Upper lobe of left lung (tissue), 6 donors: Measurements from ENCODE around the gene PDGFA. TPM values are rescaled to one million over a fixed set of nuclear protein-coding genes. Genes with fewer than 3 reads are reported as not detected.

ENCODE experiments used
- ATAC-seq, 2 donors: fragments of 200-7000 bp; cut with Tn5 transposase; one replicate each; pipeline ENCODE4 v1.9.1; 2022; ENCODE audit warnings: mild to moderate bottlenecking in 2 of 2, moderate library complexity in 2 of 2; ENCODE audit not compliant: low FRiP score in 2 of 2
- DNase-seq, 2 donors: peaks; one replicate each; pipeline ENCODE4 v3.0.0-alpha.2; 2019 to 2020
- H3K27ac ChIP-seq, 4 donors: fragments of 200-600 bp; sonication (generic); one replicate each; pipeline ENCODE4 v1.5.1; 2016 to 2019
- H3K27me3 ChIP-seq, 4 donors: fragments of 200-600 bp; sonication (generic); one replicate each; pipeline ENCODE4 v1.5.1; 2017 to 2019
- H3K36me3 ChIP-seq, 4 donors: fragments of 200-600 bp; sonication (generic); one replicate each; pipeline ENCODE4 v1.5.1; 2016 to 2019
- H3K4me1 ChIP-seq, 4 donors: fragments of 200-600 bp; sonication (generic); one replicate each; pipeline ENCODE4 v1.5.1; 2018 to 2019
- H3K4me3 ChIP-seq, 4 donors: fragments of 200-600 bp; sonication (generic); one replicate each; pipeline ENCODE4 v1.5.1; 2017 to 2019; ENCODE audit warnings: mild to moderate bottlenecking in 2 of 4, moderate library complexity in 1 of 4
- H3K9me3 ChIP-seq, 4 donors: fragments of 200-600 bp; sonication (generic); one replicate each; pipeline ENCODE4 v1.5.1; 2018 to 2019
- EP300 ChIP-seq, 4 donors: sonication (generic); formaldehyde crosslinking; IDR thresholded peaks; one replicate each; pipeline ENCODE4 v1.5.1; 2017; ENCODE audit warnings: antibody characterized with exemption in 4 of 4, control low read depth in 2 of 4
- POLR2A ChIP-seq, 4 donors: fragments of 450-650 bp; IDR thresholded peaks; one replicate each; pipeline ENCODE4 v1.5.1; 2016 to 2017; ENCODE audit warnings: antibody characterized with exemption in 4 of 4, mild to moderate bottlenecking in 2 of 4
- POLR2AphosphoS5 ChIP-seq, 2 donors: sonication (generic); formaldehyde crosslinking; IDR thresholded peaks; one replicate each; pipeline ENCODE4 v1.5.1; 2017; ENCODE audit warnings: antibody characterized with exemption in 2 of 2
- WGBS, 2 donors: methylation state at CpG; one replicate each; pipeline ENCODE4 v1.1.5; 2017 to 2018; 5-methylcytosine and 5-hydroxymethylcytosine counted together
- total RNA-seq, 6 donors: library from RNA; depleted of rRNA in 4 of 6; stranded (reverse); fragments of >200 nt in 4 of 6; gene quantifications; one replicate each; pipeline versions ENCODE4 v1.1.0 to v1.2.1, GENCODE V29; 2016 to 2021
- TF ChIP-seq, protein P1 (sequence below), 6 experiments: fragments of 450-650 bp in 4 of 6; fragments of 200-600 bp in 2 of 6; sonication (generic) in 2 of 6; IDR thresholded peaks; one replicate each; pipeline ENCODE4 v1.5.1; 2016 to 2019; ENCODE audit warnings: antibody characterized with exemption in 6 of 6
- donor health status: DM: no; HTN: no; CAD: no; lungs with moderate emphysema.
- donor health status: DM: no; HTN: yes; CAD: no; lungs with severe emphysema.

The PDGFA gene
- total RNA-seq, 6 donors from 2014 or later: 23.0 to 73.3 (median 44.6) TPM

DNA sequence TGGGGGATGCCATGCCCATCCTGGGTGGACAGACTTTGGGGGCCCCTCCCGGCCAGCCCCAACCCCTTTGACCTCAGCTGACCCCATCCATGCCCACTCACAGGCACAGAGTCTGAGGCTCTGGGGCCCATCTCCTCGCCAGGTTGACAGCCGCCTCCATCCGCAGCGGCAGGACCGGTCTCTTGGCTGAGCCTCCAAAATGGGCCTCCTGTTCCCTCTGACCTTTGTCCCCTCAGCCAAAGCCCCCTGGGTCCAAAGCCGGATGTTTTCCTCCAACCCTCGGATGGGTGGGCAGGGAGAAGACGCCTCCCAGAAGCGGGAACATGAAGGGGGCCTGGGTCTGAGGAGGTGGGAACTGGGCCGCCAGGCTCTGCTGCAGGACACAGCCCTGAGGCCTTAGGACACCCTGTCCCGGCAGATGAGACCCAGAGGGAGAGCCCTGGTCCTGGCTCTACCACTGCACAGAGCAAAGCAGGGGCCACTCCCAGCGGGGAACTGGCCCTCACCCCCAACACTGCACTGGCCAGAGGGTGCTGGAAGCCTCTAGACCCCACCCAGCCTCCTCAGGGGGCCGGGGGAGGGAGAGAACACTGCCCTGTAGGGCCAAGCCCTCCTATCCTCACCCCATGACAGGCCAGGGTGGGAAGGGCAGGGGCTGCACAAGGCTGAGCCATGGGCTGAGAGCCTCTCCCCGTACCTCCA lies 12.6 kb downstream of the PDGFA start:
- DNase-seq (peak in 1 of 2 donors; percentile 52), ATAC-seq (no peak)
- no peaks in the 10 kb centered on the region for H3K27me3 ChIP-seq
- TF ChIP-seq, protein P1, sequence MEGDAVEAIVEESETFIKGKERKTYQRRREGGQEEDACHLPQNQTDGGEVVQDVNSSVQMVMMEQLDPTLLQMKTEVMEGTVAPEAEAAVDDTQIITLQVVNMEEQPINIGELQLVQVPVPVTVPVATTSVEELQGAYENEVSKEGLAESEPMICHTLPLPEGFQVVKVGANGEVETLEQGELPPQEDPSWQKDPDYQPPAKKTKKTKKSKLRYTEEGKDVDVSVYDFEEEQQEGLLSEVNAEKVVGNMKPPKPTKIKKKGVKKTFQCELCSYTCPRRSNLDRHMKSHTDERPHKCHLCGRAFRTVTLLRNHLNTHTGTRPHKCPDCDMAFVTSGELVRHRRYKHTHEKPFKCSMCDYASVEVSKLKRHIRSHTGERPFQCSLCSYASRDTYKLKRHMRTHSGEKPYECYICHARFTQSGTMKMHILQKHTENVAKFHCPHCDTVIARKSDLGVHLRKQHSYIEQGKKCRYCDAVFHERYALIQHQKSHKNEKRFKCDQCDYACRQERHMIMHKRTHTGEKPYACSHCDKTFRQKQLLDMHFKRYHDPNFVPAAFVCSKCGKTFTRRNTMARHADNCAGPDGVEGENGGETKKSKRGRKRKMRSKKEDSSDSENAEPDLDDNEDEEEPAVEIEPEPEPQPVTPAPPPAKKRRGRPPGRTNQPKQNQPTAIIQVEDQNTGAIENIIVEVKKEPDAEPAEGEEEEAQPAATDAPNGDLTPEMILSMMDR (IDR thresholded peaks at IDR 0.05): no peak
- TF ChIP-seq POLR2AphosphoS5 (IDR thresholded peaks at IDR 0.05): no peak
- no peak for TF ChIP-seq POLR2A (IDR thresholded peaks at IDR 0.05)
- TF ChIP-seq EP300 (IDR thresholded peaks at IDR 0.05): no peak
- 91 to 97% methylated on average over 14 to 15 of the region's 15 CpGs for WGBS, 2 donors
- no peak overlapping the region for H3K4me3 ChIP-seq
- peak overlapping the region in 1 of 4 donors; percentile 27 for H3K27ac ChIP-seq
- H3K4me1 ChIP-seq: peaks cover 8 to 25% (median 19%) of the 10 kb centered on the region in 4 donors
- no peaks in the 10 kb centered on the region for H3K9me3 ChIP-seq
- peaks cover 0 to 31% (median 18%) of the 10 kb centered on the region in 4 donors for H3K36me3 ChIP-seq

DNA sequence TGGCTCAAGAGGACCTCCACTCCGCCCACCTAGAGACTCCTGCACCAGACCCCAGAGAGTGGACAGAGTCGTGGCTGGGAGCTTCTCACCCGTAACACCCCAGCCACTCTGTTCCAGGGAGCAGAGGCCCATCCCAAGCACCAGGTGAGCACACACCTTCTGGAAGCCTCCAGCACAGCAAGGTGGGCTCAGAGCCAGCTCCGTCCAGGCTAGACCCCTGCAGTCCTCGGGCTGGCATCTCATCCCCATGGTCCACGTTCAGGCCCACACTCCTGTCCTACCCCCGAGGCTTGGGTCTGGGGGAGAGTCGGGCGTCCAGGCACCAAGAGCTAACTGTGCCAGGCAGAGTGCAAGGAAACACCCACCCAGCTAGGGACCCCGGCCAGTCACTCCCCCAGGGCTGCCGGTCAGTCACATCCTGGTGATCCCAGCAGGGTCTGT lies 13.2 kb downstream of the PDGFA start:
- DNase-seq: peak in 1 of 2 donors; percentile 46

DNA sequence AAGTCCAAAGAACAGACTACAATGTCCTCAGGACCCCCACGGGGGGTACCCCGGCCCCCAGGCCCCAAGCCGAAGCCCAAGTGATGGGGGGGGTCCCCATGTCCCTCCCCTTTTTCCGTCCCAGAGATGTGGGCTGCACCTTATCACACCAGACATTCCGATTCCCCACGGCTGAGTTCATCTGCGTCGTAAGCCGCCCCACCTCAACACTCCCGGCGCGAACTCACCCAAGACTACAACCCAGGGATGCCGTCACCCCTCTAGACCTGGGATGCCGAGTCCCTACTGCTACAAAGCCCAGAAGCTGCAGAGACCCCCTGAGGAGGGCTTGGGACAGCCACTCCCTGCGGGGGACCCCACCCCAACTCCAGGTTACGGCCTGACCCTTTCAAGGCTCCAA lies 14.5 kb downstream of the PDGFA start:
- Histone ChIP-seq H3K27ac (peak overlapping the region; percentile 36 to 80 (median 56)), H3K4me3 (no peak overlapping the region), H3K36me3 (peaks cover 0 to 47% (median 25%) of the 10 kb centered on the region in 4 donors), H3K4me1 (peaks cover 8 to 22% (median 17%) of the 10 kb centered on the region in 4 donors), H3K9me3 (no peaks in the 10 kb centered on the region), H3K27me3 (no peaks in the 10 kb centered on the region)
- ATAC-seq (no peak), DNase-seq (peak in 1 of 2 donors; percentile 67)
- TF ChIP-seq, protein P1 (IDR thresholded peaks at IDR 0.05): no peak
- no peak for TF ChIP-seq POLR2A (IDR thresholded peaks at IDR 0.05)
- TF ChIP-seq EP300 (IDR thresholded peaks at IDR 0.05): no peak
- TF ChIP-seq POLR2AphosphoS5 (IDR thresholded peaks at IDR 0.05): no peak
- WGBS, 2 donors: 79 to 89% methylated on average over 13 to 16 of the region's 16 CpGs

More for the DNA sequence above, 13.2 kb downstream of the PDGFA start:
- no peak overlapping the region for H3K4me3 ChIP-seq
- peak overlapping the region in 1 of 4 donors; percentile 27 for H3K27ac ChIP-seq
- peaks cover 8 to 22% (median 17%) of the 10 kb centered on the region in 4 donors for H3K4me1 ChIP-seq
- 88 to 94% methylated on average over 5 to 11 of the region's 11 CpGs for WGBS, 2 donors
- no peaks in the 10 kb centered on the region for H3K9me3 ChIP-seq
- TF ChIP-seq, protein P1 (IDR thresholded peaks at IDR 0.05): no peak
- TF ChIP-seq POLR2AphosphoS5 (IDR thresholded peaks at IDR 0.05): no peak
- TF ChIP-seq EP300 (IDR thresholded peaks at IDR 0.05): no peak
- ATAC-seq: no peak
- H3K36me3 ChIP-seq: peaks cover 0 to 38% (median 16%) of the 10 kb centered on the region in 4 donors
- H3K27me3 ChIP-seq: no peaks in the 10 kb centered on the region

DNA sequence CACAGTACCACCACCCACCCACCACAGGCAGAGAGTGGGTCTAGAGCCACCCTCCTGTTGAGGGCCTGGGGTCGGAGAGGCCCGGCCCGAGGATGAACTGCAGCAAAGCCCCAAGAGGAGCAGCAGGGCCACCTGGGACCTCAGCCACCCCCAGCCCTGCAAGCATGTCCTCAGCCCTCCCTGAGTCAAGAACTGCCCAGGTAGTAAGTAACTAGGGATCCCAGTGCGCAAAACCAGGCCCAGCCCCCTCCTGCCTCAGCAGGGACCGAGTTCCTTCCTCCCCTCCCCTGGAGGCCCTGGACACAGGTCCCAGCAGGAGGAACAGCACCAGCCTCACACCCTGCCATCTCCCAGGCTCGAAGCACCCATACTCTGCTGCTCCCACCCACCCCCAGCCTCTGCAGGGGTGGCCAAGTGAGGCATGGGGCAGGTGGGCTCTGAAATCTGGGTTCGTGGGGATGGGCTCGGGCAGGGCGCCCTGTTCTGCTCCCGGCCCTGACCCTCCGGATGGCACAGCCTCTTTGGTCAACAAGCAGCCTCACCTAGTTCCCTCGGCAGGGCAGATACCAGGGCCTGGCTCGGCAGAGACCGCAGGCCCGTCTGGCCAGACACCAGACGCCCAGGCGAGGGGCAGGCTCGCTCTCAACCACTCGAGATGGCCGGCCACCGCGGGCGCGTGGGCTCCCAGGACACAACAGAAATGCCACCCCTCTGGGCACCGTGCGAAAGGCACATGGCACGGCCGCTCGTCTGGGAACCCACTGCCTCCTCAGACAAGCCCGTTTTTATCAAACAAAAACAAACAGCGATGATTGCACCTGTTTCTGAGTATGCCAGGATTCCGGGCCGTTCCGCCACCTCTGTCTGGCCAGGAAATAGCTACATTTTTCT lies 15.2 kb downstream of the PDGFA start:
- peak in 1 of 2 donors; percentile 86 for DNase-seq
- peaks cover 8 to 22% (median 17%) of the 10 kb centered on the region in 4 donors for H3K4me1 ChIP-seq
- ATAC-seq: peak; percentile 4 to 12
- no peaks in the 10 kb centered on the region for H3K27me3 ChIP-seq
- WGBS, 2 donors: 76 to 77% methylated on average over 22 to 31 of the region's 34 CpGs
- peak overlapping the region; percentile 44 to 80 (median 62) for H3K27ac ChIP-seq
- peaks cover 0 to 46% (median 26%) of the 10 kb centered on the region in 4 donors for H3K36me3 ChIP-seq
- no peaks in the 10 kb centered on the region for H3K9me3 ChIP-seq
- no peak for TF ChIP-seq EP300 (IDR thresholded peaks at IDR 0.05)
- TF ChIP-seq POLR2AphosphoS5 (IDR thresholded peaks at IDR 0.05): no peak
- TF ChIP-seq, protein P1 (IDR thresholded peaks at IDR 0.05): no peak
- TF ChIP-seq POLR2A (IDR thresholded peaks at IDR 0.05): no peak
- H3K4me3 ChIP-seq: no peak overlapping the region
